Fibroblast of lung (primary cell): Measurements from ENCODE around the gene NDUFS3. TPM values are rescaled to one million over a fixed set of nuclear protein-coding genes. Genes with fewer than 3 reads are reported as not detected.

ENCODE experiments used
- DNase-seq, 2 donors: peaks; one replicate each; pipeline versions ENCODE4 v3.0.0 to v3.0.0-alpha.2; 2010; ENCODE audit warnings: low read depth in 2 of 2
- H2AFZ ChIP-seq: 2 replicates; pipeline ENCODE4 v1.5.1; 2012; ENCODE audit warnings: low read length, control low read depth, inconsistent platforms
- H3K27ac ChIP-seq: 2 replicates; pipeline ENCODE4 v1.5.1; 2011; ENCODE audit warnings: low read length, control low read depth; ENCODE audit not compliant: insufficient read depth
- H3K27me3 ChIP-seq: 2 replicates; pipeline ENCODE4 v1.5.1; 2011; ENCODE audit warnings: mild to moderate bottlenecking, low read length; ENCODE audit not compliant: control insufficient read depth, insufficient read depth
- H3K36me3 ChIP-seq: 2 replicates; pipeline ENCODE4 v1.5.1; 2011; ENCODE audit warnings: low read length; ENCODE audit not compliant: control insufficient read depth, insufficient read depth
- H3K4me1 ChIP-seq: 2 replicates; pipeline ENCODE4 v1.5.1; 2011; ENCODE audit warnings: low read length; ENCODE audit not compliant: control insufficient read depth, insufficient read depth; ENCODE audit errors: extremely low read depth
- H3K4me2 ChIP-seq: 2 replicates; pipeline ENCODE4 v1.5.1; 2011; ENCODE audit warnings: low read length, control low read depth; ENCODE audit not compliant: insufficient read depth; ENCODE audit errors: extremely low read depth
- H3K4me3 ChIP-seq, 4 experiments: fragments of 200-600 bp in 1 of 4; sonication (generic) in 1 of 4; replicated peaks in 1 of 4; 2 replicates each; pipeline ENCODE4 v1.5.1; 2011 to 2016; ENCODE audit warnings: low read length in 4 of 4, low read depth in 3 of 4, mild to moderate bottlenecking in 3 of 4, control low read depth in 2 of 4, inconsistent platforms in 1 of 4, mixed read lengths in 1 of 4; ENCODE audit not compliant: insufficient read depth in 1 of 4; ENCODE audit errors: control extremely low read depth in 1 of 4
- H3K79me2 ChIP-seq: 2 replicates; pipeline ENCODE4 v1.5.1; 2012; ENCODE audit warnings: mild to moderate bottlenecking, low read length, inconsistent platforms; ENCODE audit not compliant: control insufficient read depth, insufficient read depth
- H3K9ac ChIP-seq: 2 replicates; pipeline ENCODE4 v1.5.1; 2011; ENCODE audit warnings: mild to moderate bottlenecking, low read length, control low read depth; ENCODE audit not compliant: insufficient read depth
- H3K9me3 ChIP-seq: 2 replicates; pipeline ENCODE4 v1.5.1; 2012; ENCODE audit warnings: low read depth, low read length; ENCODE audit not compliant: control insufficient read depth, insufficient read depth
- H4K20me1 ChIP-seq: 2 replicates; pipeline ENCODE4 v1.5.1; 2011; ENCODE audit warnings: low read length; ENCODE audit not compliant: control insufficient read depth, insufficient read depth; ENCODE audit errors: extremely low read depth
- CTCF ChIP-seq, 2 donors: IDR thresholded peaks in 1 of 2; conservative IDR thresholded peaks in 1 of 2; 1 replicate in 1 of 2; 2 replicates in 1 of 2; pipeline ENCODE4 v1.5.1; 2011 to 2012; ENCODE audit warnings: low read length in 2 of 2, control low read depth in 1 of 2, inconsistent platforms in 1 of 2, low read depth in 1 of 2, mild to moderate bottlenecking in 1 of 2
- EZH2 ChIP-seq: IDR thresholded peaks from 2 replicates; pipeline ENCODE4 v1.5.1; 2012; ENCODE audit warnings: low read length, control low read depth, mild to moderate bottlenecking; ENCODE audit errors: missing control alignments
- polyA plus RNA-seq, 2 donors: library from polyadenylated mRNA; depleted of rRNA in 1 of 2; stranded (reverse) in 1 of 2; unstranded in 1 of 2; fragments of >200 nt; gene quantifications; 2 replicates each; pipeline ENCODE4 v1.2.1, GENCODE V29; 2011 to 2012; ENCODE audit warnings: missing spikeins in 1 of 2
- total RNA-seq: library from RNA; depleted of rRNA; stranded (reverse); fragments of >200 nt; gene quantifications from 2 replicates; pipeline ENCODE4 v1.2.1, GENCODE V29; 2014

NDUFS3 gene
- total and polyA plus RNA-seq, 2 donors (not counting 1 experiment from before 2014, with no cell fraction given) = 76.5 to 113 TPM

DNA sequence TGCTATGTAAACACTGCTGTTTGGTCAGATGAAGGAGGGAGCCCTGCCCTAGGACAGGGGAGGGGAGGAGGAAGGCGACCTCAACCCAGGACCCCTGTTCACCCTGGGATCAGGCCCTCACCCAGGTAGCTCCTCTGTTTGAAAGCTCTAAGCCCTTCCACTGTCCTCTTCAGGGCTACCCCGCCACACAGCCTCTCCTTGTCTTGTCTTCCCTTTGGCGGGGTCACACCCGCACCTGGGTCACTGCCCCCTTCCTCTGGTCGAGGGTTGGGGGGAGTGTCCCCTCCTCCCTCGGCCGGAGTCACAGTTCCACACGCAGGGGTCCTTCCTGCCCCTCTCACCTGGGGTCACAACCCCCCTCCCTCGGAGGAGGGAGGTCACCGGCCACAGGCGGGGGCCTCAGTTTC, 13.9 kb upstream of the NDUFS3 start:
- DNase-seq = no peak
- peaks cover 2% of the 10 kb centered on the region for H3K36me3 ChIP-seq
- no peaks in the 10 kb centered on the region for H3K27me3 ChIP-seq
- peak overlapping the region; percentile 83 for H2AFZ ChIP-seq
- H3K9me3 ChIP-seq = no peaks in the 10 kb centered on the region
- peaks cover 13% of the 10 kb centered on the region for H3K79me2 ChIP-seq
- peak overlapping the region; percentile 68 to 93 (median 86) for H3K4me3 ChIP-seq
- TF ChIP-seq CTCF (conservative IDR thresholded peaks at IDR 0.05 in 1 of 2, IDR thresholded peaks at IDR 0.05 in 1 of 2; ENCODE audit: low read depth in 1 of 2, low read length in 2 of 2) (no peak), EZH2 (no peak)
- H3K4me1 ChIP-seq = no peaks in the 10 kb centered on the region
- no peaks in the 10 kb centered on the region for H4K20me1 ChIP-seq
- H3K4me2 ChIP-seq = peak overlapping the region; percentile 92
- peak overlapping the region; percentile 72 for H3K27ac ChIP-seq
- peak overlapping the region; percentile 93 for H3K9ac ChIP-seq

DNA sequence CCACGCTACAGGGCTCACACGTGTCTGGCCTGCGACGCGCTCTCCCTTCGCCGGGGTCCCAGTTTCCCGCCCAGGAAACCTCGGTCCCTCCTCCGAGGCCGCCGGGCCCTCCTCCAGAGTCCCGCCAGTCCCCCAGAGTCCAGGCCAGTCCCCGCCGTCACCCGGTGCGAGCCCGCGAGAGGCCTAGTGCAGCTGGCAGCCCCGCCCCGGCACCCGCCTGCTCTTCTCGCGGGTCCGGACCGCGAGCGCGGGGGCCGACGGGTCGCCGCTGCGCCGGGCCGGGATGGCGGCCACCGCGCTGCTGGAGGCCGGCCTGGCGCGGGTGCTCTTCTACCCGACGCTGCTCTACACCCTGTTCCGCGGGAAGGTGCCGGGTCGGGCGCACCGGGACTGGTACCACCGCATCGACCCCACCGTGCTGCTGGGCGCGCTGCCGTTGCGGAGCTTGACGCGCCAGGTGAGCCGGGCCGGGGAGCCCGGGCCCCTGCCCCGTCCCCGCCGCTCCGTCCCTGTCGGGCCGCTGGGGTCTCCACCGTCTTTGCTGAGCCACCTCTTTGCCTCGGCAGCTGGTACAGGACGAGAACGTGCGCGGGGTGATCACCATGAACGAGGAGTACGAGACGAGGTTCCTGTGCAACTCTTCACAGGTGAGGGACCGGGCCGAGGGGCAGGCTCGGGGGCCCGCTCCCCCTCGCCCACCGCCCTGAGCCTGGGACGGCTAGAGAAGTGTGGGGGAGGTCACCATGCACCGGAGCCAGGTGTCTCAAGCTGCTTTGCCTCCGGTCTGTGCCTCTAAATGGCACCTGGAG, 13.3 kb upstream of the NDUFS3 start, which contains the start of gene PTPMT1:
PTPMT1 (plus strand) TSS at position 260 of the 809 bp plus-strand sequence; CDS start at position 284, 24 bp downstream.
- Histone ChIP-seq H3K9ac (peak within 1 kb of the TSS; percentile 93), H3K79me2 (peaks cover 14% of the 10 kb centered on the region), H3K36me3 (peaks cover 3% of the 10 kb centered on the region), H3K27me3 (no peaks in the 10 kb centered on the region), H2AFZ (peak within 1 kb of the TSS; percentile 83), H3K4me1 (no peaks in the 10 kb centered on the region), H3K4me3 (peak within 1 kb of the TSS; percentile 80 to 93 (median 86)), H3K9me3 (no peaks in the 10 kb centered on the region), H3K27ac (peak within 1 kb of the TSS; percentile 72), H4K20me1 (no peaks in the 10 kb centered on the region), H3K4me2 (peak within 1 kb of the TSS; percentile 92)
- no peak for TF ChIP-seq CTCF (conservative IDR thresholded peaks at IDR 0.05 in 1 of 2, IDR thresholded peaks at IDR 0.05 in 1 of 2; ENCODE audit: low read depth in 1 of 2, low read length in 2 of 2)
- TF ChIP-seq EZH2 = no peak
- DNase-seq = peak; percentile 68 to 72

DNA sequence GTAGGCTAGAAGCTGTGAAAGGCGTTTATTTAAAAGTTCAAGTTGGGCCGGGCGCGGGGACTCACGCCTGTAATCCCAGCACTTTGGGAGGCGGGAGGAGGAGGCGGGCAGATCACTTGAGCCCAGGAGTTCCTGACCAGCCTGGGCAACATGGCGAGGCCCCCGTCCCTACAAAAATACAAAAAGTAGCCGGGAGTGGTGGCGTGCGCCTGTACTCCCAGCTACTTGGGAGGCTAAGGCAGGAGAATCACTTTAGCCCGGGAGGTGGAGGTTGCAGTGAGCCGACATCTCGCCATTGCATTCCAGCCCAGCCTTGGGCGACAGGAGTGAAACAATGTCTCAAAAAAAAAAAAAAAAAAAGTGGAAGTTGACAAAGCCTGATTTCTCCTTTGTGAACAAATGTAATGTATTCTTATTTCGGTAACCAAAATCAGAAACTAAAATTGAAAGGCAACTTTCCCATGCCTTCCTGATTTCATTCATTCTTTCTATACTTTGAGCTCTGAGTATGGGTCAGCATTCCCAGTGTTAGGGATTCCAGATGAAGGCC, 12.7 kb upstream of the NDUFS3 start:
- H3K4me3 ChIP-seq = peak overlapping the region; percentile 80 to 93 (median 86)
- H2AFZ ChIP-seq = no peak overlapping the region
- H3K36me3 ChIP-seq = peaks cover 5% of the 10 kb centered on the region
- H4K20me1 ChIP-seq = no peaks in the 10 kb centered on the region
- no peak for DNase-seq
- peak overlapping the region; percentile 72 for H3K27ac ChIP-seq
- H3K4me2 ChIP-seq = peak overlapping the region; percentile 89
- no peaks in the 10 kb centered on the region for H3K4me1 ChIP-seq
- peaks cover 14% of the 10 kb centered on the region for H3K79me2 ChIP-seq
- no peaks in the 10 kb centered on the region for H3K9me3 ChIP-seq
- H3K9ac ChIP-seq = peak overlapping the region; percentile 93
- TF ChIP-seq CTCF (conservative IDR thresholded peaks at IDR 0.05 in 1 of 2, IDR thresholded peaks at IDR 0.05 in 1 of 2; ENCODE audit: low read depth in 1 of 2, low read length in 2 of 2) (no peak), EZH2 (no peak)
- H3K27me3 ChIP-seq = no peaks in the 10 kb centered on the region
